NCI-H2196 (cell line): ENCODE results near the gene MYL5.
"Not testable (repeated sequence)": the region's sequence is repeated elsewhere in the genome, so short reads cannot be mapped to it uniquely, and the experiment has no call there.

Experiments used
- DNase-seq: peaks from one replicate; lab custom pipeline; 2025; ENCODE audit not compliant: unreplicated experiment; lab: John Stamatoyannopoulos, UW

The MYL5 gene

GRCh38 chr4:674172-675035 lies at the start of gene MYL5, which contains the start of gene ATP5ME:
Gene MYL5, plus strand, starts transcription at chr4:674542. Its CDS starts 3,485 bp downstream, at chr4:678027.
Gene ATP5ME, minus strand, starts transcription at chr4:674276. Its CDS starts 29 bp downstream, at chr4:674247.
- peak; percentile 97 for DNase-seq

- no peak for DNase-seq
Observed at GRCh38 chr4:624705-625590, 49.4 kb upstream of the MYL5 start, which contains the start of gene PDE6B. Gene PDE6B, plus strand, starts transcription at chr4:625573. Its CDS starts 54 bp downstream, at chr4:625627.

GRCh38 chr4:625631-626161 lies 48.6 kb upstream of the MYL5 start:
- no peak for DNase-seq

- no peak for DNase-seq
Observed at GRCh38 chr4:626201-627091, 47.9 kb upstream of the MYL5 start.

GRCh38 chr4:627347-628125 lies 46.8 kb upstream of the MYL5 start:
- no peak for DNase-seq

- DNase-seq, result no peak
Observed at GRCh38 chr4:628311-628741, 46.0 kb upstream of the MYL5 start.

GRCh38 chr4:628821-629635 lies 45.3 kb upstream of the MYL5 start:
- no peak for DNase-seq

- no peak for DNase-seq
Observed at GRCh38 chr4:629636-629914, 44.8 kb upstream of the MYL5 start.

- DNase-seq, result no peak
Observed at GRCh38 chr4:629915-630641, 44.3 kb upstream of the MYL5 start.

- no peak for DNase-seq
Observed at GRCh38 chr4:630656-631055, 43.7 kb upstream of the MYL5 start.

- no peak for DNase-seq
Observed at GRCh38 chr4:632196-632790, 42.0 kb upstream of the MYL5 start.

GRCh38 chr4:632926-633325 lies 41.4 kb upstream of the MYL5 start:
- DNase-seq, result no peak

GRCh38 chr4:633406-633805 lies 40.9 kb upstream of the MYL5 start:
- DNase-seq, result no peak

GRCh38 chr4:633976-634598 lies 40.3 kb upstream of the MYL5 start:
- no peak for DNase-seq

GRCh38 chr4:634599-634985 lies 39.8 kb upstream of the MYL5 start:
- DNase-seq, result no peak

- DNase-seq, result not testable (repeated sequence)
Observed at GRCh38 chr4:635066-635835, 39.1 kb upstream of the MYL5 start.
